HG03521 (cell line): ENCODE data around the gene ST8SIA5.

Experiments
- ATAC-seq: cut with Tn5 transposase; IDR thresholded peaks from one replicate; pipeline ENCODE4 v1.9.1; 2021; ENCODE audit warnings: mild to moderate bottlenecking, moderate library complexity; ENCODE audit not compliant: unreplicated experiment

Gene ST8SIA5

GRCh38 chr18:46630160-46630559 is 126.7 kb downstream of the ST8SIA5 start:
- no peak for ATAC-seq

GRCh38 chr18:46629361-46629760 is 127.5 kb downstream of the ST8SIA5 start:
- ATAC-seq: no peak

GRCh38 chr18:46628206-46628605 is 128.6 kb downstream of the ST8SIA5 start:
- no peak for ATAC-seq

GRCh38 chr18:46627136-46627535 is 129.7 kb downstream of the ST8SIA5 start:
- ATAC-seq: no peak

GRCh38 chr18:46625069-46625468 is 131.8 kb downstream of the ST8SIA5 start:
- ATAC-seq: no peak

- no peak for ATAC-seq
Observed at GRCh38 chr18:46624127-46624526, 132.7 kb downstream of the ST8SIA5 start.

- no peak for ATAC-seq
Observed at GRCh38 chr18:46623541-46623940, 133.3 kb downstream of the ST8SIA5 start.

- ATAC-seq: no peak
Observed at GRCh38 chr18:46622999-46623398, 133.9 kb downstream of the ST8SIA5 start.

- no peak for ATAC-seq
Observed at GRCh38 chr18:46622451-46622850, 134.4 kb downstream of the ST8SIA5 start.

- no peak for ATAC-seq
Observed at GRCh38 chr18:46621871-46622270, 135.0 kb downstream of the ST8SIA5 start.

- no peak for ATAC-seq
Observed at GRCh38 chr18:46621111-46621766, 135.6 kb downstream of the ST8SIA5 start.

GRCh38 chr18:46619559-46619958 is 137.3 kb downstream of the ST8SIA5 start:
- no peak for ATAC-seq
